HG02840 (cell line): ENCODE measurements around the gene SPTBN2.

Source experiments
- ATAC-seq: cut with Tn5 transposase; IDR thresholded peaks from one replicate; pipeline ENCODE4 v1.9.1; 2021; ENCODE audit warnings: mild to moderate bottlenecking, moderate library complexity, moderate number of reproducible peaks; ENCODE audit not compliant: unreplicated experiment, low FRiP score

The SPTBN2 gene

DNA sequence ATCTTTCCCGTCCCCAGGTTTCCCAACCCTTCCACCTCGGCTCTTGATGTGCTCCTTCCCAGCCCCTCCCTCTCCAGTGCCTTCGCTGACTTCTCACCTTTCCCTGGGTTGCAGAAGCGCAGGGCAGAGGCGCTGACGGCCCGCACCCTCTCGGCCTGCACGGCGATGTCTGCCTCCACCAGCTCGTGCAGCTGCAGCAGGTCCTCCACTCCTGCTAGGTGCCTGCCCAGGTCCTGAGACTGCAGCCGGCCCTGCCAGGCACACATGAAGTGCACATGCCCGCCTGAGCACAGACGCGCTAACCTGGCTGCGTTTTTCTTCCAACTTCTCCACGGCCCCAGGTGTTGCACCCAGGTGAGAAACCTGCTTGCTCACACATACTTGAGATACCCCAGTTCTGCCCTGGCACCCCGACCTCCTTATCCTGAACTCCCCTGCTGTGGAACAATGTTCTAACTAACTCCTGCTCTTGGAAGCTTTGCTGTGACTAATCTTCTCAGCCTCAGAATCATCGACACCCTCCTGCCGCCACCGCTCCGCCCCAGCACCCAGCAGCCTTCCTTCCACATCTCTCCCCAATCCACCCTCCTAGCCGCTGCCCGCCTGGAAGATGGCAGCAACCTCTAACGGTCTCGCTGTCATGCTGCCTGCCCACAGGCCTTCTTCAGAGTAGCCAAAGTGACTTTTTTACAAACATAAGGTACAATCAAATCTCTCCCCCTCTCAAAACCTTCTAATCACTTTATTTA, 23.3 kb downstream of the SPTBN2 start:
- no peak for ATAC-seq

DNA sequence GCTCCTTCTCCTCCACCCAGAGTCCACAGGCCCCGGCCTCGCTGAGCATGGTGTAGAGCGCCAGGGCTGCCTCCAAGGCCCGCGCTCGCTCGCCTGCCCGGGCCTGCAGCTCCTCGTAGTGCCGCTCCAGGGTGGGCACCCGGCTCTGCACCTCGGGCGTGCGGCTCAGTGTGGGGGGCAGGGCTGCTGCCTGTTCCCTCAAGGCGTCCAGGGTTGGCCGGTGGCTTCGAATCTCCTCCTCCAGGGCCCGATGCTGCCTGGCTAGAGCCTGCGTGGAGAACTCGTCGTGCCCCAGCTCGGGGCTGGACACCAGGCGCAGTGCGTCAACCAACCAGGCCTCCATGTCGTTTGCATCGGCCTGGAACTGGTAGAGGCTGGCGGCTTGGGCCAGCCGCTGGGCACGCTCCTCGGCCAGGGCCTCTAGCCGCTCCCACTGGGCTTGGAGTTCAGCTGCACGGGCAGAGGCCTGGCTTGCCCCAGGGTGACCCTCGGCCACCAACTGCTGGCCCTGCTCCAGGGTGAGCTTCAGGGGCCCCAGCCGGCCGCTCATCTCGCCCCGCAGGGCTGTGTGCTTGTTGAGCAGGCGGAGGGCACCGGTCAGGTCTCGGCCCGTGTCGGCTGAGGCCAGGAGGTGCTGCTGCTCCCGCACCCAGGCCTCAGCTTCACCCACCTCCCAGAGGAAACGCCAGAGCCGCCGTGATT, 24.2 kb downstream of the SPTBN2 start:
- ATAC-seq: no peak

DNA sequence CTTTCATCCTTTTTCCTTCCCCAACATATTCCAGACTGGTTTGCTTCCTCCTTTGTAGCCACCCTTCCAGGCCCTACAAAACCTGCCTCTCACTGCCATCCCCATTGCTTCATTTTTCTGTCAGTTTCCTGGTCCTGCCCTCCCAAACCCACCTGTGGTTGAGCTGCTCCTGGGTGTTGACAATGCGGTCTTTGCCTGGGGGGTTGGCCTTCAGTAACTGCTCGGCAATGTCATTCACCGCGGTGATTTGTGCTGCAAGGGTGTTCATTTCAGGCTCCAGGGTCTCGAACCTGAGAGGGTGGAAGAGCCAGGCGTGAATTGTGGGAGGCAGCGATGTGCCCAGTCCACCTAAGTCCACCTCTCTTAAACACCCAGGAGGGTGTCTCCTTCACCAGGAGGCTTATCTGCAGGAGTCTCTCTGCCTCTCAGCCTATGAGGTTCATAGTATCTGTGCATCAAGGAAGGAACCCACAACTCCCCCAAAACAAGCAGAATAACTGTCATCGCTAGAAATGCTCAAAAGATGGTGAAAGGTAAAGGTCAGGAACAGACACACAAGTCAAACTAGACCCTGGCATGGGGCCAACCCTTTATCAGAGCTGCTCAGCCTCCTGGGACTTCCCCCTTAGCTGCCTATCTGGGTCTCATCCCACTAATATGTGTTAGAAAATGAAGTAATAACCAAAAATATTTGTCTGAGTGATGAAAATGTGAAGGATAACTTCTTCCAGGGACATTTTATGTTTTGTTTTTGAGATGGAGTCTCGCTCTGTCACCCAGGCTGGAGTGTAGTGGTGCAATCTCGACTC, 27.4 kb downstream of the SPTBN2 start:
- ATAC-seq: no peak

DNA sequence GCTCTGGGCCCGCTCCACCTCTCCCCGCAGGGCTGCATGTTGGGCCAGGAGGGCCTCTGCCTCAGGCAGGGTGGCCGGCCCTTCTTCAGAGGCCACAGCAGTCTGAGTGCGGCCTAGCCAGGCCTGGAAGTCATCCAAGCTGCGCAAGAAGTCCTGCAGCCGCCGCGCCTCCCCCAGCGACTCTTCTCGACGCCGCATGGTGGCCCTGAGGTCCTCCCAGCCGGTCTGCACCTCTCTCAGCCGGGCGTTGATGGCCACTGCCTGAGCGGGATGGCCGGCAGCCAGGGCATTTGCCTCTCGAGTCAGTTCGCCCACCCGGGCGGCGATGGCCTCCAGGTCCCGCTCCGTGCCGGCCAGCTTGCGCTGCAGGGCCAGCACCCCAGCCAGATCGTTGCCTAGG, 28.3 kb downstream of the SPTBN2 start:
- ATAC-seq: no peak

DNA sequence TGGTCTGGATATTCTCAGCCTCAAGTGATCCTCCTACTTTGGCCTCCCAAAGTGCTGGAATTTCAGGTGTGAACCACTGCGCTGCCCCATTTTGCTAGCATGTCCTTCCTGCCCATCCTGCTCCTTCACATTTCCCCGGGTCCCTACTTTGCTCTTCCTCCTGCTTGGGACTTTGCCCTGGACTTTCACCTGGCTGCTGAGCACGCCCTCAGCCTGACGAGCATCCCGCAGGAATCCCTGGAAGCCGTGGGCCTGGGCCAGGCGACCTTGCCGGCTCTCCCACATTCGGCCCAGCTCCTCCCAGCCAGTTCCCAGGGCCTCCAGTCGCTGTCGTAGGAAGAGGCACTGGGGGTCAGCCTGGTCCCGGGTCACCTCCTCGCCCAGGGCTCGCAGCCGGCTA, 28.7 kb downstream of the SPTBN2 start:
- ATAC-seq: no peak

DNA sequence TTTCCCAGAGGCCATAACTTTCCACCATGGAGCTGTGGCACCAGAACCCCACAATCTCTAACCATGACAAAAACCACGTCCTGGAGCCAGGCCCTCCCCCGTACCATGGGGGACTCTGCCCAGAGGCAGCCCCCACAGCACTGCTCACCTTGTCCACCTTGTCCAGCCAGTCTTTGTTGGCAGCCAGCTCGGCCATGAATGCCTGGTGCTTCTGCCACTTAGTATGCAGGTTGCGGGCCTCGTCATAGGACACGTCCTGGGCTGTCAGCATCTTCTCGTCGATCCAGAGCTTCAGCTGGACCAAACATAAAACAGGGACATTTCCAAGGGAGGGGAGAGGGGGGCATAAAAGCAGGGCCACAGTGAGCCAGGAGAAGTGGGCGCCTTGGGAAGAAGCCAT, 30.5 kb downstream of the SPTBN2 start:
- ATAC-seq: no peak

DNA sequence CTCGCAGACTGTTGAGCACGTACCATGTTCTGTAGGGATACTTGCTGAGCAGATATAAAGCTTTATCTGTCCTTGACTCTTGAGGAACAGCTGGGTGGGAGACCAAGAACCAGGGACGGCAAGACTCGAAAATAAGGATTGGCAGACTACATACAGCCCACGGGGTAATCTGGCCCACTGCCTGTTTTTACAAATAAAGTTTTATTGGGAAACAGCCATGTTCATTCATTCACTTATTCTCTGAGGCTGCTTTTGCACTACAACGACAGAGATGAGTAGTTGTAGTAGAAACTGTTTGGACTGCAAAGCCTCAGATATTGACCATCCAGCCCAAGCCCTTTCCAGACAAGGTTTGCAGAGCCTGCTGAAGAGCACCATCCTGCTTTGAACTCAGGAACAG, 31.0 kb downstream of the SPTBN2 start:
- no peak for ATAC-seq

DNA sequence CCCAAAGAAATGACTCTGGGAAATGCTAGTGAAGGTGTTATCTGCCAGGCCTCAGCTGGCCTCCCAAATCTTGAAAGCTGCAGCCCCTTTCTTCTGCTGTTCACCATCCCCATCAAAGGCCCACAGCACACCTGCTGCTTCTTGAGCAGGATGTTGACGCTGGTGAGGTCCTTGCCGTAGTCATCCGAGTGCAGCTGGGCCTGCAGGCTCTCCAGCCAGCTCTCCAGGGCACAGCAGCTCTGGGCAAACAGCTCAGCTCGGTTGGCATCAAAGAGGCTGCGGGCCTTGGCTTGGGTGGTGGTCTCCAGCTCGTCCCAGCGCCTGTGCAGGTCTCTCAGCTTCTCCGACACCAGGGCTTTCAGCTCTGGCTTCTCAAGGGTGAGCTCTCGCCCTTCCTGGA, 32.9 kb downstream of the SPTBN2 start:
- no peak for ATAC-seq

DNA sequence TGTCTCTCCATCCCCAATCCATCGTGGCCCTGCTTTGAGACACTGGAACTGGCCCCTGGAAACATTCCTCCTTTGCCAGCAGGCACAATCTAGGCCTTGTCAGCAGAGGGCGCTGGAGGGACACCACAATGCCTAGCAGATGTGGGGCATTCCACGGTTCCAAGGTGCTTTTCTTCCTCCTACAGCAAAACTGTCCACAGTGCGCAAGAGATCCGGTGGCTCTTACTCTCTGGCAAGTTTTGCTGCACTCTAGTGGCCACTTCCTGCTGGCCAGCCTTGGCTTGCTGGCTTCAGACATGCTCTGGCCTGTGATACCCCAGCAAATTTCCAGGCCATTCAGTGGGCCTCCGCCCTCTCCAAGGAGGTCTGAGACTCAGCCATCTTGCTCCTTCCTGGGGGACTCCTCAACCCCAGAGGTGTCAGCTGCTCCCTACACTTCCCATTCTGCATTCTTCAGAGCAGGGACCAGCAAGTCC, 34.2 kb downstream of the SPTBN2 start:
- no peak for ATAC-seq

DNA sequence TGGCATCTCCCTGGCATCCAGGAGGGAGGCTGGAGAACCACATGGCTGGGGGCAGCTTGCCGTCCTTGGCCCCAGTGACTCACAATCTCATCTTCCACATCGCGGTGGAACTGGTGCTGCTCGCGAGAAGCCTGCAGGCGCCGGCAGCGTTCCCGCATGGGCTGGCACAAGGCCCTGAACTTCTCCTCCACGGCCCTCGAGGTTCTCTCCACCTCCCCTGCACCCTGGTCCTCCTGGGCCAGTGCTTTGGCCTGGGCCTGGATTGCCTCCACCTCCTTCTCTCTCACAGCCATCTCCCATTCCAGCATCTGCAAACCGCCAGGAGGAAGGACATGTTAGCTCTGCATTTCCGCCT, 35.0 kb downstream of the SPTBN2 start:
- ATAC-seq: no peak

DNA sequence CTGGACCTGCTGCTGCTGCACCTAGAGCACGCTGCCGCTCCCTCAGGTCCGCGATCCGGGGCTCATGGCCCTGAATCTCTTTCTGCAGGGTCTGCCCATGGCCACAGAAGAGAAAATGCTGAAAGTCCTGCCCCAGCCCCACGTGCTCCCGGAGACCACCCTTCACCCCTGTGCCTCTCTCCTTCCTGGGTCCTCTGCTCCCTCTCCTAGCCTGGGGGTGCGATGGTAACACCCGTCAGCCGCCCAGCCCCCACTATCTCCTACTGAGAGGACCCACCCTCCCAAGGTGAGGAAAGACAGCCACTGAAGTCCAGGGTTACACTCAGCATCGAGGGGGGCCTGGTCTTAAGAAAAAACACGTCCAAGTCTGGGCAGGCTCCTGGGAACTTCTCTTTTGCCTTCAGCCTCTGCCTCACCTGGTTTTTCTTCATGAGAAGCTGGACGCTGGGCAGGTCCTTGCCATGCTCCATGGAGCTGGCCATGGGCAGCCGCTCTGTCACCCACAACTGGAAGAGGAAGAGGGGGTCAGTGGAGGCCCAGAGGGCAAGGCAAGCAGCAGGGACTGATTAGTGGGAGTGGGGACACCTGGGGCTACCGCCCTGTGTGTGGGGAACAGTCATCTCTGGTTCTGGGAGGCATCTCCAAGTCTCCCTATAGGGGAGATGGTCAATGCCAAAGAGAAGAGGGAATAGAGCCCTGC, 35.5 kb downstream of the SPTBN2 start:
- ATAC-seq: no peak

DNA sequence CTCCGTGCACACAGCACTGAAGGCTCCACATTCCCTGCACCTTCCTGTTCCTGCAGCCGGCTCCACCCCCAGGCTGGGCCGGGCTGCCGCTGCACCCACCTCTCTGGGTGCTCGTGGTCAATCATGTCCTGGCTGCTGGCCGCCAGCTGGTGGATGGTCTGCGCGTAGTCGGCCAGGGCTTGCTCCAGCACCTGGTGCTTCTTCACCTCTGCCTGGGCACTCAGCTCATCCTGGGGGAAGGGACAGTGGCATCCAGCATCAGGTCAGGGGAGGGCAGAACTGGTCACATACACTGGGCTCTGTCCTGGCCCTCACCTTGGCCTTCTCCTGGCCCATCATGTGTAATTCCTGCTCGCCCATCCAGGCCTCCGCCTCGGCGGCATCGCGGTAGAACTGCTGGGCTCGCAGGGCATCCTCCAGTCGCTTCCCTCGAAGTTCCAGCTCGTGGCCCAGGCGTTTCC, 36.1 kb downstream of the SPTBN2 start:
- ATAC-seq: no peak

DNA sequence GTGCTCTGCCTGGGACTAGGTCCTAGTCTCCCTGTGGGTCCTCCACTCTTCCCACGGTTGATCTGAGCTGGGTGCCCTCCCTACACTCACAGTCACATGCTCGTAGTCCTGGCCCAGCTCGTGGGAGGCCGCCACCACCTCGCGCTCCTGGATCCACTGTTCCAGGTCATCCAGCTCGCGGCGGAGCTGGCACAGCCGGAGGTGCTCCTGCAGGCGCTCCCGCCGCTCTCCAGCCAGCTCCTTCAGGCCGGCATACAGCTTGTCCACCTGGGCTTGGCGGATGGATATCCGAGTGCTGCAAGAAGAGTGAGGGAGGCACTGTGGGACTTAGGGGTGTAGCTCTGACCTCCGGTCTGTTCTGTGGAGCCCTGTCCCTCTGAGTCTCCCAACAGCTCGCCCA, 36.6 kb downstream of the SPTBN2 start:
- no peak for ATAC-seq

DNA sequence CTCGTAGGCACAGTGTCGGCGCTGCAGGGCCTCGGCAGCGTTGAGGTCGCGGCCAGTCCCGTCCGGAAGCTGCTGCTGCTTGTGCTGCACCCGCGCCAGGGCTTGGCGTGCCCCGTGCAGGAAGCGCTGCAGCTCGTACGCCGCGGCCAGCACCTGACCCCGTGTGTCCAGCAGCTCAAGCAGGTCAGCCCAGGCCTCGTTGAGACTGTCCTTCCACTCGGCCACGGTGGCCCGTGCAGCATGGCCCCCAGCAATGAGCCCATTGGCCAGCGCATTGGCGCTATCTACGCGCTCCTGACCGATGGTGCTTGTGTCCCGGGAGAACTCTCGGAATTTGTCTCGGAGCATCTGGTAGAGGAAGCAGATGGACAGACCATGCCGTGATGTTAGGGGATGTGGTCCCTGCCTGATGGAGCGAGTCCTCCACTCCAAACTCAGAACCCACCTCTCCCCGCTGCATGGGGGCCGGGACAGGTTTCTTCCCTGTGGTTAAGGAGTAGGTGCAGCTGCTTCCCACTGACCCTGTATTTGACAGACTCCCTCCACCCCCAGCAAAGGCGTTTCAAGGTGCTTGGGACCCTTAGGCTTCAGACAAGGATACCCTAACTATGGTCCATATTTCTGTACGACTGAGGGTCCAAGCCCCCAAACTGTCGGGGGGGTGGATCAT, 37.6 kb downstream of the SPTBN2 start:
- ATAC-seq: no peak

DNA sequence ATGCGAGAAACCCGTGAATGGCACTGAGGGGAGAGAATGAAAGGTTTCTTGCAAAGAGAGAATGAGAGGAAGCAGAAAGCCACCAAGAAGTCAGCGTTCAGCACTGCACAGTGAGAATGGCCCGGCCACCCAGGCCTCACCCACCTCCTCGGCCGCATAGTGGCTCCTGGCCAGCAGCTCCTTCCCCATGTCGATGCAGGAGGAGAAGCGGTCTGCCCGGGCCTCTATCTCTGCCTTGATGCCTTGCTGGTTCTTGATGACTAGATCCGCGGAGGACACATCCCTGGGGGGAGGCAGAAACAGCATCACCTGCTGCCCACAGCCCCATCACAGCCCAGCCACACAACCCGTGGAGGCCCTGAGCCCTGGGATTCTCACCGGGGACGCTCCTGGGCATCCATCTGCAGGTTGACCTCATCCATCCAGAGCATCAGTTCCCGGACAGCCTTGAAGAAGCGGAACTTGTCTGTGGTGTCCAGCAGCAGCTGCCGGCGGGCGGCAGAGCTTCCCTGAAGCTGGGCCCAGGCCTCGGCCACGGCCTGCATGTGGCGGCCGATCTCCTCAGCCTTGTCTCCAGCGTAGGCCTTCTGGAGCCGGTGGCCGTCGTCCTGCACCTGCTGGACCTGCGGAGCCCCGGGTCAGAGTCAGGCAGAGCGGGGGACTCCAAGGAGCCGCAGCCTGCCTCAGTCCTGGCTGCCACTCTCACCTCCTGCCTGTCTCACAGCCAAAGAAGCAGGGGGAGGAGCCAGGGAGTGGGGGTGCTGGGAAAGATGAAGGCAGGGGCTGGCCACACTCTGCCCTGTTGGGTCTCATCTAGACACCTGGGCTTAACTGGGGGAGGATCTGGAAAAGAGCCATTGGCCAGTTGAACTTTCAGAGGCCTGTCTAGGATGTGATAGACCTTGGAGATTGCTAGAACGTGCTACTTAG, 39.1 kb downstream of the SPTBN2 start:
- no peak for ATAC-seq

DNA sequence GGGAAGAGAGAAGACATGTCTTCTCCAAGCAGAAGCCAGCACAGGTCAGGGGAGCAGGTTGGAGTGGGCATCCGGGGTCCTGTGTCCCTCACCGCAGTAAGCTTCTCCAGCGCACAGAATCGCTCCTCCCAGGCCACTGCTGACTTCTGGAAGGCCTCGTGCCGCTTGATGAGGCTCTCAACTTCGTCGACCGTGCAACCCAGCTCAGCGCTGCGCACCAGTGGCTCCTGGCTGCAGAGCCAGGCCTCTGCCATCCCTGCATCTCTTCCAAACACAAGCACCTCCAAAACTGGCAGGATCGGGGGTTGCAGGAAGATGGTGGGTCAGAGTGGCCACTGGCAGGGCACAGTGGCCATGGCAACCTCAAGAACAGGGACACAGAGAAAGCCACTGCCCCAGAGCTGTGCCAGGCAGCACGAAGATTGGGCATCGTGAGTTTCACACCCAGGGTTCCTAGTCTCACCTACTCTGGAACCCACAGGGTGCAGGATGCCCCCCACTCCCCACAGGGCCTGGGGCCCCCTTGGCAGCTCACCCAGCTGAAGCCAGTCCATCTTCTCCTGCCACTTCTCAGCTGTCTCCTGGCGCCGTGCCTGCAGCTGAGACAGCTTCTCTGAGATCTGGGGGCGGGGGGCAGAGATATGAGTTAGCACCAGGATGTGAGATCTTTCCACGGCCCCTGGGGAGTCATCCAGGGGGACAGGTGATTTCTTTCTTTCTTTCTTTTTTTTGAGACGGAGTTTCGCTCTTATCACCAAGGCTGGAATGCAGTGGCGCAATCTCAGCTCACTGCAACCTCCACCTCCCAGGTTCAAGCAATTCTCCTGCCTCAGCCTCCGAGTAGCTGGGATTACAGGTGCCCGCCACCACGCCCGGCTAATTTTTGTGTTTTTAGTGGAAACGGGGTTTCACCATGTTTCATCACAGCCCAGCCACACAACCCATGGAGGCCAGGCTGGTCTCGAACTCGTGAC, 40.2 kb downstream of the SPTBN2 start:
- no peak for ATAC-seq

DNA sequence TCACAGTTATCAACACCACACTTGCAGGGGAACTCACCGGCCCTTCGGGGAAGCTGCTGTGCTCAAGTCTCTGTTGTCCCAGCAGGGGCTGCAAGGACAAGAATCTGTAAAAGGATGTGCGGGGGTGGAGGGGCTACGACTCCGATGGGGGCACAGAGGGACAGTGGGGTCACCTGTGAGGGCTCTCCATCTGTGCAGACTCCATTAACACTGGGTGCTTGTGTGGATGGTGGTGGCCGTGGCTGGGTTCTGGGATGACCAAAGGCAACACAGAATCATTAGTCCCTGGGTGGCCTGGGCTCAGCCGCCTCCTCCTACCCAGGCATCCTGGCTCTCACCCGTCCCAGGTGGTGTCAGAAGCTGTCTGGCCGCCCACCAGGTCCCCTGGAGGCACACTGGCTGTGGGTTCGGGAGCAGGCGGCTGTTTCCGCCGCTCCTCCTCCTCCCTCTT, 41.2 kb downstream of the SPTBN2 start:
- no peak for ATAC-seq
